ENCODE results near the gene METTL15. TPM values are rescaled to one million over a fixed set of nuclear protein-coding genes. Genes with fewer than 3 reads are reported as not detected.
"Not testable (repeated sequence)": the region's sequence is repeated elsewhere in the genome, so short reads cannot be mapped to it uniquely, and the experiment has no call there.

The METTL15 gene
- total and polyA plus RNA-seq, 3 donors from 2014 or later, result 8.2 to 25.7 (median 14.8) TPM

DNA sequence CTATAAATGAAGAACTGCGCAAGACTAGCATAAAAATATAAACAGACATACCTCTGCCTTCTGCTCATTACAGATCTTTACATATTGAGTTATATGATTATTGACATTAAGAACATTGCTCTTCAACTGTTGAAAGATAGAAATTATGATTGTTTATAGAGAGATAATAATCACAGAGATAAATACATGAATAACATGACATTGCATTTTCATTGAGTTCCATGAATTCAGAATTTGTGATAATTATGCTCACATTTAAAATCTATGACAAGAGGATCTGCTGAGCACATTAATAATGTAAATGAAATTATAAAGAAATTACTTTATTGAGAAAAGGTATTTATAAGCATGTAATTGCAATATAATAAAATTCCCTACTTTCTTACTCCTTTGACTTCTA lies 25.1 kb upstream of the METTL15 start:
- Histone ChIP-seq H3K4me1 (no peaks in the 10 kb centered on the region), H3K4me3 (no peak overlapping the region), H3K36me3 (ENCODE audit: low read depth, missing control alignments) (no peaks in the 10 kb centered on the region), H3K9me3 (no peaks in the 10 kb centered on the region), H3K27me3 (no peaks in the 10 kb centered on the region), H3K27ac (no peak overlapping the region)
- TF ChIP-seq CTCF (IDR thresholded peaks at IDR 0.05) (no peak), POLR2A (IDR thresholded peaks at IDR 0.05) (no peak)
- intact Hi-C loops (cut with DNase I; ENCODE audit: low total_unique reads), result no loop called here
- 94 to 100% methylated on average over 1 of the region's 1 CpG for WGBS, 2 donors
- no peak for DNase-seq

GRCh38 chr11:28086569-28086968 lies 21.6 kb upstream of the METTL15 start:
- Histone ChIP-seq H3K27ac (no peak overlapping the region), H3K27me3 (no peaks in the 10 kb centered on the region), H3K4me1 (no peaks in the 10 kb centered on the region), H3K4me3 (no peak overlapping the region), H3K36me3 (ENCODE audit: low read depth, missing control alignments) (no peaks in the 10 kb centered on the region), H3K9me3 (no peaks in the 10 kb centered on the region)
- no peak for TF ChIP-seq CTCF (IDR thresholded peaks at IDR 0.05)
- no peak for TF ChIP-seq POLR2A (IDR thresholded peaks at IDR 0.05)
- intact Hi-C loops (cut with DNase I; ENCODE audit: low total_unique reads), result no loop called here
- 93 to 100% methylated on average over 1 of the region's 1 CpG for WGBS, 2 donors
- no peak for DNase-seq

GRCh38 chr11:28087192-28087591 lies 21.0 kb upstream of the METTL15 start:
- intact Hi-C loops (cut with DNase I; ENCODE audit: low total_unique reads), result not testable (repeated sequence)

GRCh38 chr11:28087693-28088092 lies 20.5 kb upstream of the METTL15 start:
- H3K4me3 ChIP-seq; H3K4me1 ChIP-seq; H3K27me3 ChIP-seq; H3K36me3 ChIP-seq (ENCODE audit: low read depth, missing control alignments); H3K9me3 ChIP-seq; H3K27ac ChIP-seq; DNase-seq; intact Hi-C loops (cut with DNase I; ENCODE audit: low total_unique reads): not testable (repeated sequence)
- 95 to 98% methylated on average over 3 of the region's 3 CpGs for WGBS, 2 donors

More at GRCh38 chr11:28087192-28087591, 21.0 kb upstream of the METTL15 start:
- not testable (repeated sequence) for DNase-seq; H3K4me3 ChIP-seq; H3K27me3 ChIP-seq; H3K9me3 ChIP-seq; H3K36me3 ChIP-seq (ENCODE audit: low read depth, missing control alignments); H3K4me1 ChIP-seq; H3K27ac ChIP-seq
- 88 to 93% methylated on average over 1 of the region's 1 CpG for WGBS, 2 donors

DNA sequence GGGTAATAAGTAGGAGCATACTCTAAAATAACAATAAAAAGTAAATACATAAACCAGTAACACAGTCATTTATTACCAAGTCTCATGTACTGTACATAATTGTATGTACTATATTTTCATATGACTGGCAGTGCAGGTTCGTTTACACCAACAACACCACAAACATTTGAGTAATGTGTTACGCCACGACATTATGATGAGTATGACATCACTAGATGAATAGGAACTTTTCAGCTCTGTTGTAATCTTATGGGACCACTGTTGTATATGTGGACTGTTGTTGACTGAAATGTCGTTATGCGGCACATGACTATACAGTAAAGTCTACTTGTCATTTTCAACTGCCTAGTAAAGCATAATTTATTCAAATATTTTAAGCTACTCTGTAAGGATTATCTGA lies 18.8 kb upstream of the METTL15 start:
- no peaks in the 10 kb centered on the region for H3K9me3 ChIP-seq
- intact Hi-C loops (cut with DNase I; ENCODE audit: low total_unique reads), result no loop called here
- TF ChIP-seq POLR2A (IDR thresholded peaks at IDR 0.05) (no peak), CTCF (IDR thresholded peaks at IDR 0.05) (no peak)
- DNase-seq, result no peak
- H3K36me3 ChIP-seq (ENCODE audit: low read depth, missing control alignments), result no peaks in the 10 kb centered on the region
- 95 to 97% methylated on average over 5 of the region's 5 CpGs for WGBS, 2 donors
- no peaks in the 10 kb centered on the region for H3K4me1 ChIP-seq
- H3K4me3 ChIP-seq, result no peak overlapping the region
- no peaks in the 10 kb centered on the region for H3K27me3 ChIP-seq
- no peak overlapping the region for H3K27ac ChIP-seq

DNA sequence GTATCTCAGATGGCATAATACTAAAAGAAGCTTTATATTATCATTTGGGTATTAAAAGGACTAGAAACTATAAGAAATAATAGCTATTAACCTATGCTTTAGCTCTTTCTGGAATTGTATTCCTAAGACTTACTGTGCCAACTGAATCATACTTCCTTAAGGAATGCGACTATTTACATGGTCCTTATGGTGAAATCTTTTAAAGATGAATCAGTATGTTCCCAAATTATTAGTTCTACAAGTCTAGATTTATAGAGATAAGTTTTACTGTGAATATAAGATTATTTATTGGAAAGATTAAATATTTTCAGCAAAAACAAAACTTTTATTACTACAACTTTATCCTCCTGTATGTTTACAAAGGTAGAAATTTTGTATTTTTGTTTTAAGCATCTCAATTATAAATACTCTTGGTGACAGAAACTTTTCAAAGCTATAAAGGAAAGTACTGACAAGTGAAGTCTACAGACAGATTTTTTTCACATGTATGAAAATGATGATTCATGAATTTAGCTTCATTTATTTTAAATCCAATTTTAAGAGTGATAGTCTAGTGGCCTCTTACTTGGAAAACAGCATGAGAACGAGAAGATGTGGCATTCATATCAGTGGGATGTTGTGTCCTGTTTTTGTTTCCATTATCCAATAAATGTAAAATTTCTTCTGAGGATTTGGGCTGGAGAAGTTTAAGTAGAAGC lies 18.0 kb upstream of the METTL15 start:
- Histone ChIP-seq H3K36me3 (ENCODE audit: low read depth, missing control alignments) (no peaks in the 10 kb centered on the region), H3K27me3 (no peaks in the 10 kb centered on the region), H3K27ac (no peak overlapping the region), H3K4me3 (no peak overlapping the region), H3K4me1 (no peaks in the 10 kb centered on the region), H3K9me3 (no peaks in the 10 kb centered on the region)
- 94 to 96% methylated on average over 2 of the region's 2 CpGs for WGBS, 2 donors
- TF ChIP-seq POLR2A (IDR thresholded peaks at IDR 0.05) (no peak), CTCF (IDR thresholded peaks at IDR 0.05) (no peak)
- intact Hi-C loops (cut with DNase I; ENCODE audit: low total_unique reads), result no loop called here
- no peak for DNase-seq
